Uterus (tissue), 4 donors: ENCODE data around the gene ID1. TPM values are rescaled to one million over a fixed set of nuclear protein-coding genes. Genes with fewer than 3 reads are reported as not detected.
A peak's percentile ranks its signal among the peaks of the same experiment; 100 is the strongest.
"Not testable (repeated sequence)": the region's sequence is repeated elsewhere in the genome, so short reads cannot be mapped to it uniquely, and the experiment has no call there.

ENCODE experiments used
- DNase-seq, 2 donors: peaks; one replicate each; pipeline ENCODE4 v3.0.0-alpha.2; 2019 to 2020
- H3K27ac ChIP-seq, 2 donors: fragments of 200-600 bp; sonication (generic); 1 replicate in 1 of 2; 2 replicates in 1 of 2; pipeline ENCODE4 v1.5.1; 2016 to 2018
- H3K27me3 ChIP-seq, 2 donors: fragments of 200-600 bp; sonication (generic); one replicate each; pipeline ENCODE4 v1.5.1; 2018 to 2019; ENCODE audit warnings: control low read depth in 1 of 2
- H3K36me3 ChIP-seq, 2 donors: fragments of 200-600 bp; sonication (generic); one replicate each; pipeline ENCODE4 v1.5.1; 2019; ENCODE audit warnings: control low read depth in 1 of 2
- H3K4me1 ChIP-seq, 2 donors: fragments of 200-600 bp; sonication (generic); one replicate each; pipeline ENCODE4 v1.5.1; 2018 to 2019; ENCODE audit warnings: control low read depth in 1 of 2
- H3K4me3 ChIP-seq, 2 donors: fragments of 200-600 bp; sonication (generic); 1 replicate in 1 of 2; 2 replicates in 1 of 2; pipeline ENCODE4 v1.5.1; 2018 to 2019; ENCODE audit warnings: mild to moderate bottlenecking in 1 of 2
- H3K9me3 ChIP-seq, 2 donors: fragments of 200-600 bp; sonication (generic); one replicate each; pipeline ENCODE4 v1.5.1; 2019; ENCODE audit warnings: control low read depth in 1 of 2
- POLR2A ChIP-seq, 2 donors: fragments of 450-650 bp; IDR thresholded peaks; one replicate each; pipeline ENCODE4 v1.6.1; 2016; ENCODE audit warnings: antibody characterized with exemption in 2 of 2, mild to moderate bottlenecking in 1 of 2, moderate library complexity in 1 of 2
- intact Hi-C: fragments of 100-400 bp; cut with DNase I; formaldehyde crosslinking; loops from one replicate; pipeline ENCODE4 v1.15.1; 2023; ENCODE audit warnings: low total_unique reads
- total RNA-seq, 4 donors: library from RNA; depleted of rRNA in 3 of 4; stranded (reverse); fragments of >200 nt in 3 of 4; gene quantifications; one replicate each; pipeline versions ENCODE4 v1.1.0 to v1.2.4, GENCODE V29; 2014 to 2023
- TF ChIP-seq, protein P1 (sequence below), 4 experiments: fragments of 200-600 bp in 2 of 4; fragments of 450-650 bp in 2 of 4; sonication (generic) in 2 of 4; IDR thresholded peaks; one replicate each; pipeline ENCODE4 v1.5.1; 2016 to 2019; ENCODE audit warnings: antibody characterized with exemption in 4 of 4, mild to moderate bottlenecking in 2 of 4, moderate library complexity in 1 of 4
- donor health status: DM: yes; HTN: yes; CAD: no.

ID1 gene
- total RNA-seq, 4 donors from 2014 or later: 364 to 646 (median 505) TPM

DNA sequence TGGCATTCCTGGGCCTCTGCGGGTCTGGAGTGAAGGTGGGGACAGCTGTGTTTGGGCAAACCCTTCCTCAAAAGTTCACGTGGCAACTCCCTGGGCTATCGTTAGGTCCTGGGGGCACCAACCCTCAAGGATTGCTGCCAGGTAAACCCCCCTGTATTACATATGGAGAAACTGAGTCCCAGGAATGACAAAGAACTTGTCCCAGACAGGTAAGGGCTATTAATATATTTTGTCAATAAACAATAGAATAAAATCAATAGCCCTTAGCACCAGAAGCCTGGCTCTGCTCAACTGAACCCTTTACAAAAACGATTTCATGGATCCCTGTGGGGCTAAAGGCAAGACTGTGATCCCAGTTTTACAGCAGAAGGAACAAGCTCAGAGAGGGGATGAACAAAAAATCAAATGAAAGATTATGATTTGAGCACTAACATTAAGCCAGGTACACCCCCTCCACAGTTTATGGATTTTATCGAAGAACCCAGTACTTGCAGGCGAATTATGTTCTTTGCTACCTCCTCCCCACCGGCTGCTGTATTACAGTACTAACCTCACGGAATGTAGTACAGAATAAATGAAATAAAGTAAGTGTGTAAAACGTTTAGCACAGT is 2.7 kb downstream of the ID1 start:
- no peaks in the 10 kb centered on the region for H3K36me3 ChIP-seq
- H3K4me1 ChIP-seq: peaks cover 0 to 5% of the 10 kb centered on the region in 2 donors
- no peak overlapping the region for H3K4me3 ChIP-seq
- TF ChIP-seq POLR2A (IDR thresholded peaks at IDR 0.05): no peak
- TF ChIP-seq, protein P1, sequence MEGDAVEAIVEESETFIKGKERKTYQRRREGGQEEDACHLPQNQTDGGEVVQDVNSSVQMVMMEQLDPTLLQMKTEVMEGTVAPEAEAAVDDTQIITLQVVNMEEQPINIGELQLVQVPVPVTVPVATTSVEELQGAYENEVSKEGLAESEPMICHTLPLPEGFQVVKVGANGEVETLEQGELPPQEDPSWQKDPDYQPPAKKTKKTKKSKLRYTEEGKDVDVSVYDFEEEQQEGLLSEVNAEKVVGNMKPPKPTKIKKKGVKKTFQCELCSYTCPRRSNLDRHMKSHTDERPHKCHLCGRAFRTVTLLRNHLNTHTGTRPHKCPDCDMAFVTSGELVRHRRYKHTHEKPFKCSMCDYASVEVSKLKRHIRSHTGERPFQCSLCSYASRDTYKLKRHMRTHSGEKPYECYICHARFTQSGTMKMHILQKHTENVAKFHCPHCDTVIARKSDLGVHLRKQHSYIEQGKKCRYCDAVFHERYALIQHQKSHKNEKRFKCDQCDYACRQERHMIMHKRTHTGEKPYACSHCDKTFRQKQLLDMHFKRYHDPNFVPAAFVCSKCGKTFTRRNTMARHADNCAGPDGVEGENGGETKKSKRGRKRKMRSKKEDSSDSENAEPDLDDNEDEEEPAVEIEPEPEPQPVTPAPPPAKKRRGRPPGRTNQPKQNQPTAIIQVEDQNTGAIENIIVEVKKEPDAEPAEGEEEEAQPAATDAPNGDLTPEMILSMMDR (IDR thresholded peaks at IDR 0.05): no peak
- intact Hi-C loops: no loop called here
- H3K9me3 ChIP-seq: no peaks in the 10 kb centered on the region
- H3K27ac ChIP-seq: peak overlapping the region in 1 of 2 donors; percentile 80
- no peak for DNase-seq
- no peaks in the 10 kb centered on the region for H3K27me3 ChIP-seq

DNA sequence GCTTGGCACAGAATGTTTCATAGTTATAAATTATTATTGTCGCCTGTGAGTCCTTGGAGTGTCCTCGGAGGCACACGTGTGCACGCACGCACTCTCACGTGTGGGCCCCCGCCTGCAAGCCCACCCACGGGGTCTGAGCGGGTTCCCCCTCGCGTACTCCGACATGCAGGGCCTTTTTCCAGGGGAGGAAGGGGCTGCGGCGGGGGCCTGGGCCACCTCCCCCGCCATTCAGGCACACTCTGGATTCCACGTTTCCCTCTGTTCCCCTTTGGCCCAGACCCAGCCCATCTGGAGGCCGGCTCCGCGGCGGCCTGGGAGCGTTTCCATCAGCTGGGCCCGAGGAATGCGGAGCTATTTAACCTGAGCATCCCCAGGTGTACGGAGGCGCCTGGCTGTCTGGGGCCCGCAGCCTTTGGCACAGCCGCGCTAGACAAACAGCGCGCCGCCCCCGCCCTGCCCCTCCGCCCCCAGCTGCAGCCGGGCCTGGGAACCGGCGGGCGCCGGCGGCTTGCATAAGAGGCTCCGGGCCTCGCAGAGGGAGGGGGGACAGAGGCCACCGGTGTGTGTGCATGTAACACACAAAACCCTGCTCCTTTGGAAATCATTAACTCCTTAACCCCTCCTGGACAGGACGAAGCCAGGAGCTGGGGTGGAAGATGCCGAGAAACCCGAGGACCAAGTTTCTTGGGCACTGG is 3.3 kb downstream of the ID1 start:
- TF ChIP-seq, protein P1 (IDR thresholded peaks at IDR 0.05): no peak
- TF ChIP-seq POLR2A (IDR thresholded peaks at IDR 0.05): peak in 1 of 2 donors; percentile 34
- peak overlapping the region in 1 of 2 donors; percentile 16 for H3K4me3 ChIP-seq
- peaks cover 0 to 5% of the 10 kb centered on the region in 2 donors for H3K4me1 ChIP-seq
- peak; percentile 73 to 79 for DNase-seq
- intact Hi-C loops: no loop called here
- H3K27me3 ChIP-seq: no peaks in the 10 kb centered on the region
- H3K36me3 ChIP-seq: no peaks in the 10 kb centered on the region
- H3K27ac ChIP-seq: peak overlapping the region in 1 of 2 donors; percentile 80
- H3K9me3 ChIP-seq: no peaks in the 10 kb centered on the region

DNA sequence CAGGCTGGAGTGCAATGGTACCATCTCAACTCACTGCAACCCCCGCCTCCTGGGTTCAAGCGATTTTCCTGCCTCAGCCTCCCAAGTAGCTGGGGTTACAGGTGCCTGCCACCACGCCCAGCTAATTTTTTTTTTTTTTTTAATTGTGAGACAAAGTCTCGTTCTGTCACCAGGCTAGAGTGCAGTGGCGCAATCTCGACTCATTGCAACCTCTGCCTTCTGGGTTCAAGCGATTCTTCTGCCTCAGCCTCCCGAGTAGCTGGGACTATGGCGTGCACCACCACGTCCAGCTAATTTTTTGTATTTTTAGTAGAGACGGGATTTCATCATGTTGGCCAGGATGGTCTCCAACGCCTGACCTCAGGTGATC is 7.2 kb downstream of the ID1 start:
- not testable (repeated sequence) for H3K27me3 ChIP-seq, H3K36me3 ChIP-seq, H3K9me3 ChIP-seq, H3K4me1 ChIP-seq, H3K27ac ChIP-seq, H3K4me3 ChIP-seq, DNase-seq
- intact Hi-C loops: loop anchor here (5.0 kb wide), 1 partner anchor 45 kb away; no protein-coding TSS in a partner anchor

DNA sequence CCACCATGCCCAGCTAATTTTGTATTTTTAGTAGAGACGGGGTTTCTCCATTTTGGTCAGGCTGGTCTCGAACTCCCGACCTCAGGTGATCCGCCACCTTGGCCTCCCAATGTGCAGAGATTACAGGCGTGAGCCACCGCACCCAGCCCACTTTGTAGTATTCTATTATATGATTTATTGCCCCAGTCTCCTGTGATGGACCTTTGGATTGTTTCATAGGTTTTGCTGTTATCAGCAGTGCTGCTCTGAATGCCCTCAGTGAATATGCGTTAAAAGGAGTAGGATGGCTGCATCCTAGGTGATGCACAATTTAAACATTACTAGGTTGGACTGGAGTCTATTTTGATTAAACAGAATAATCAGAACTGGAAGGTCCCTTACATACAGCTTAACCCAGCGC is 10.3 kb downstream of the ID1 start:
- intact Hi-C loops: no loop called here
- Histone ChIP-seq H3K27ac (no peak overlapping the region), H3K4me3 (no peak overlapping the region), H3K36me3 (no peaks in the 10 kb centered on the region), H3K4me1 (no peaks in the 10 kb centered on the region), H3K9me3 (no peaks in the 10 kb centered on the region), H3K27me3 (no peaks in the 10 kb centered on the region)
- TF ChIP-seq, protein P1 (IDR thresholded peaks at IDR 0.05): no peak
- no peak for TF ChIP-seq POLR2A (IDR thresholded peaks at IDR 0.05)
- DNase-seq: no peak

DNA sequence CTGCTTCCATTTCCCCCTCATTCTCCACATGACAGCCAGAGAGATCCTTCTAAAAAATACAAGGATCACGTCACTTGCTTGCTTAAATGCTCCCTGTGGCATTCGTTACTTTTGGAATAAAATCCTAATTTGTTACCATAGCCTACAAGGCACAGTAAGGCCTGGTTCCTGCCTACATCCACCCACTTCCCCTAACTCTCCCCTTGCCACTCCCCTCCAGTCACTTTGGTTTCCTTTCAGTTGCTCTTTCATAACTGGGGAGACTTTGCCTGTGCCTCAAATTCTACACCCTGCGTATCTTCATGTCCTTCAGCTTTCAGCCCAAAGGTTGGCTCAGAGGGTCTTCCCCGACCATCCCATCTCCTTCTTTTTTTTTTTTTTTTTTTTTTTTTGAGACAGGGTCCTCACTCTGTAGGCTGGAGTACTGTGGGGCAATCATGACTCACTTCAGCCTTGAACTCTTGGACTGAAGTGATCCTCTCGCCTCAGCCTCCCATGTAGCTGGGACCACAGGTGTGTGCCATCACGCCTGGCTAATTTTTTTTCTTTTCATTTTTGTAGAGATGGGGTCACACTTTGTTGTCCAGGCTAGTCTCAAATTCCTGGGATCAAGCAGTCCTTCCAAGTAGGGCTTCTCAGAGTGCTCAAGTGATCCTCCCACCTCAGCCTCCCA is 12.5 kb downstream of the ID1 start:
- intact Hi-C loops: no loop called here
- H3K36me3 ChIP-seq: no peaks in the 10 kb centered on the region
- no peak overlapping the region for H3K27ac ChIP-seq
- H3K4me1 ChIP-seq: no peaks in the 10 kb centered on the region
- H3K4me3 ChIP-seq: no peak overlapping the region
- no peak for DNase-seq
- H3K27me3 ChIP-seq: no peaks in the 10 kb centered on the region
- TF ChIP-seq POLR2A (IDR thresholded peaks at IDR 0.05): no peak
- no peaks in the 10 kb centered on the region for H3K9me3 ChIP-seq

DNA sequence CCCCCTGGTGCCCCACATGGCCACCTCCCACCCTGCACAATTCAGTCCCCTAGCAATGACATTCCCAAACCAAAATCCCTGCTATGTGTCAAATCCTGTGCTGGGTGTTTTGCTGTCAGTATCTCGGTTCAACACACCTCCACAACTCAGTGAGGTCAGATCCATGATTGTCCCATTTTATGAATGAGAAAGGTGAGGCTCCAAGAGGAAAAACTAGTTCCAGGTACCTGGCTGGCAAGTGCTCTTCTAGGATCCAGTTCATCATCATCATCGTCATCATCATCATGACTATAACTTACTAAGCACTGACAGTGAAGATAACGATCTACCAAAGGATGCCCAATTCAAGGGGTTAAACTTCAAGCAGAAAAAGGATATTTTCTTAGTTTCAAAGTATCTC is 15.2 kb downstream of the ID1 start:
- Histone ChIP-seq H3K4me3 (no peak overlapping the region), H3K27ac (no peak overlapping the region), H3K4me1 (no peaks in the 10 kb centered on the region), H3K9me3 (no peaks in the 10 kb centered on the region), H3K27me3 (no peaks in the 10 kb centered on the region), H3K36me3 (no peaks in the 10 kb centered on the region)
- intact Hi-C loops: no loop called here
- no peak for DNase-seq
- TF ChIP-seq, protein P1 (IDR thresholded peaks at IDR 0.05): no peak
- TF ChIP-seq POLR2A (IDR thresholded peaks at IDR 0.05): no peak

DNA sequence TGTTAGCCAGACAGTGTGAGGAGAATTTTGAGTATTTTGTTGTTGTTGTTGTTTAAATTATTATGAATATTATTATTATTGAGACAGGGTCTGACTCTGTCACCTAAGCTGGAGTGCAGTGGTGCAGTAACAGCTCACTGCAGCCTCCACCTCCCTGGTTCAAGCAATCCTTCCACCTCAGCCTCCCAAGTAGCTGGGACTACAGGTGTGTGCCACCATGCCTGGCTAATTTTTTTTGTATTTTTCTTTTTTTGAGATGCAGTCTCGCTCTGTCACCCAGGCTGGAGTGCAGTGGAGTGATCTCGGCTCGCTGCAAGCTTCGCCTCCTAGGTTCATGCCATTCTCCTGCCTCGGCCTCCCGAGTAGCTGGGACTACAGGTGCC is 18.0 kb downstream of the ID1 start:
- intact Hi-C loops: not testable (repeated sequence)

DNA sequence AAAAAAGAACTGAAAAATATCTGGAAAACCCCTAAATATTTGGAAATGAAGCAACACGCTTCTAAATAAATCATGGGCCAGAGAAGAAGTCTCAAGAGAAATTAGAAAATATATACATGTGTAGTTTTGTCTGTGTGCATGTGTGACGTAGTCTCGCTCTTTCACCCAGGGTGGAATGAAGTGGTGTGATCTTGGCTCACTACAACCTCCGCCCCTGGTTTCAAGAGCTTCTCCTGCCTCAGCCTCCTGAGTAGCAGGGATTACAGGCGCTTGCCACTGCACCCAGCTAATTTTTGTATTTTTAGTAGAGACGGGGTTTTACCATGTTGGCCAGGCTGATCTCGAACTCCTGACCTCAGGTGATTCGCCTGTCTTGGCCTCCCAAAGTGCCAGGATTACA is 21.4 kb downstream of the ID1 start:
- H3K36me3 ChIP-seq, H3K27me3 ChIP-seq, H3K9me3 ChIP-seq, H3K4me3 ChIP-seq, DNase-seq, H3K27ac ChIP-seq, H3K4me1 ChIP-seq, intact Hi-C loops: not testable (repeated sequence)

More for the DNA sequence above, 18.0 kb downstream of the ID1 start:
- not testable (repeated sequence) for H3K27ac ChIP-seq, DNase-seq, H3K4me3 ChIP-seq, H3K9me3 ChIP-seq, H3K27me3 ChIP-seq, H3K36me3 ChIP-seq, H3K4me1 ChIP-seq

DNA sequence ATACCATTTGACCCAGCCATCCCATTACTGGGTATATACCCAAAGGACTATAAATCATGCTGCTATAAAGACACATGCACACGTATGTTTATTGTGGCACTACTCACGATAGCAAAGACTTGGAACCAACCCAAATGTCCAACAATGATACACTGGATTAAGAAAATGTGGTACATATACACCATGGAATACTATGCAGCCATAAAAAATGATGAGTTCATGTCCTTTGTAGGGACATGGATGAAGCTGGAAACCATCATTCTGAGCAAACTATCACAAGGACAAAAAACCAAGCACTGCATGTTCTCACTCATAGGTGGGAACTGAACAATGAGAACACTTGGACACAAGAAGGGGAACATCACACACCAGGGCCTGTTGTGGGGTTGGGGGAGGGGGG is 23.0 kb downstream of the ID1 start:
- H3K9me3 ChIP-seq, H3K4me1 ChIP-seq, DNase-seq, H3K36me3 ChIP-seq, H3K27me3 ChIP-seq, intact Hi-C loops, H3K4me3 ChIP-seq, H3K27ac ChIP-seq: not testable (repeated sequence)
